Measurements from ENCODE around the gene MOB3A.

The MOB3A gene

GRCh38 chr19:2123682-2124387, 27.7 kb upstream of the MOB3A start:
- no peak for DNase-seq (ENCODE audit: low spot score)

DNA sequence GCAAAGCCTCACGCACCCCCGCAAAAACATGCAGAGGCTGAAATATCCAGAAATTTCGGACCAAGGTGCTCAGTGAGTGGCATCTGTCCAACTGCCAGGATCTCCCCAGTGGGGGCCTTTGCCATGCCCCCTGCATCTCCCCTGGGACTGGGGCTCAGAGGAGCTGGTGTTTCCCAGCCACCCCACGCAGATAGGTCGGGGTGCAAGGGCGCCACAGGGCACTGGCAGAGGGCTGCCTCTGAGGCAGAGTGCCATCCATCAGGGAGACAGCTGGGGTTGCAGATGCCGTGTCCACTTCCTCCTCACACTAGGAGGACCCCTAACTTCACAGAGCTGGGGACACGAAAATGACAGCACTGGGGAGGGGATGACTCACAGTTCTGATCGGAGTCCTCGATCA, 26.9 kb upstream of the MOB3A start:
- DNase-seq (ENCODE audit: low spot score): no peak

DNA sequence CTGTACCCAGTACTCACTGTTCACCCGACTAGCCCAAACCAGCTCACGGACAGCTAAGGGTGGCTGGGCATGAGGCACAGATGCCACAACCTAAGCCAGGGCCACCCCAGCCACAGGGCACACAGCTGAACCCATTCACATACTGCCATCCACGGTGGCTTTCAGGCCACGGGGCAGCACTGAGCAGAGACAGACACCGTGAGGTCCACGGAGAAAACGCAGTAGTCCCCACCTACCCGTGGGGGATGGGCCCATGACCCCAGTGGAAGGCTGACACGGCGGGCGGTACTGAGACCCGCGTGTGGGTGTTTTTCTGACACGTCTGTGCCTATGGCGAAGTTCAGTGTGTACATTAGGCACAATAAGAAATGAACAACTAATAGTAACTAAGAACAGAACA, 26.1 kb upstream of the MOB3A start:
- no peak for DNase-seq (ENCODE audit: low spot score)

GRCh38 chr19:2121416-2122051, 25.4 kb upstream of the MOB3A start:
- no peak for DNase-seq (ENCODE audit: low spot score)

- no peak for DNase-seq (ENCODE audit: low spot score)
Measured at GRCh38 chr19:2120821-2121220, 24.7 kb upstream of the MOB3A start.

DNA sequence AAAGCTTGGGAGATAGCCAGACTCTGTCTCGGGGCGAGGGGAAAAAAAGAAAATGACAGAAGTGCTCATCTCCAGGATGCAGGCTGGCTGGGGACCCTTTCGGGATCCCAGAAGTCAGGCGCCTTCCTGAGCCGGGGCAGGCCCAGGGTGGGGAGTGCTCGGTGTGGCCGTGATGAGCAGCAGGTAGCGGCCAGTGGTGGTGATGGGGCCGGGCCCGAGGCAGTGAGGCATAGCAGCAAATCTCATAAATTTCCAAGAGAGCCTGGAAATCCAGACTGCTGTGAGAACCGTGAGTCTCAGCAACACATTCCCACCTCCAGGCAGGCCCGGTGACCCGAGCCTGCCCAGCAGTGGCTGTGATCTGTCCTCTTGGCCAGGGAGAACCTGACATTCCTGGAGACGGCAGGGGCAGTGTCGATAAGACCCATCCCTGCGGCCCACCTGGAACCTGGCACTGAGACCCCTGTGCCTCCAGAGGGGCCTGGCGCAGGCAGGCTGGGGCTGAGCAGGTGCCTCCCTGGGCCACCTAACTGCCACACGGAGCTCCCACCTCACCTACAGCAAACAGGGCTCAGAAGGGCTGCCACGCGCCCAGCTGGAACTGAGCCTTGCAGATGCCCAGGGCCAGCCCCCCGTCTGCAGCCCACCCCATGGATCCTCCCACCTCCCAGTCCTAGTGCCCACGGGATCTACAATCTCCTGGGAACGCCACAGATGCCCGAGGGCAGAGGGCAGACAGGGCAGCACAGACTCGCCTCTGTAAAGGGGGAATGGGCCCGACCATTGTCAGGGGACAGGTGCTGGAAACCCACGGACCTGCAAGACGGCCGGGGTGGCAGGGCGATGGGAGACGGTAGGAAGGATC, 24.0 kb upstream of the MOB3A start:
- no peak for DNase-seq (ENCODE audit: low spot score)

GRCh38 chr19:2118438-2118837, 22.3 kb upstream of the MOB3A start:
- no peak for DNase-seq (ENCODE audit: low spot score)

GRCh38 chr19:2117215-2117960, 21.3 kb upstream of the MOB3A start:
- no peak for DNase-seq (ENCODE audit: low spot score)

- no peak for DNase-seq (ENCODE audit: low spot score)
Measured at GRCh38 chr19:2116507-2116906, 20.4 kb upstream of the MOB3A start.

DNA sequence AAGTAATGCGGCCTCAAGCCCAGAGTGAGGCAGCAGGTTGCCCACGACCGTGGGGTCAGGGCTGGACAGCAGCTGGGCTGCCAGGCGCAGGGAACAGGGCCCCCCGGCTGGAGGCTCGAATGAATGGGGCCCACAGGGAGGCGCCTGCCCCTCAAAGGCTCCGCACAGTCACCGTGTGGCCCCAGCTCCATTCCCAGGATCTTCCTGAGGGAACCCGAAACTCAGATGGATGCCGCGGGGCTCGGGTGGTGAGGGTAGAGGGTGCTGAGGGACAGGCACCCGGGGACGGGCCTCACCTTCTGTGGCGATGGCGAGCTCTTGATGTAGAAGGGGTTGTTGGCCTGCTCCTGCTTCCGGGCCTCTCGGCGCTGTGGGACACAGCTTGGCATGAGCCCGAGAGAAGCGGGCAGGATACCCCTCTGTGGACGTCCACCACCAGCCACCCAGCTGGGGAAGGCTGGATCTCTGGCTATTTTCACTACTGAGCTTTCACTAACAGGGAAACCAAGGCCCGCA, 19.8 kb upstream of the MOB3A start:
- DNase-seq (ENCODE audit: low spot score): no peak

DNA sequence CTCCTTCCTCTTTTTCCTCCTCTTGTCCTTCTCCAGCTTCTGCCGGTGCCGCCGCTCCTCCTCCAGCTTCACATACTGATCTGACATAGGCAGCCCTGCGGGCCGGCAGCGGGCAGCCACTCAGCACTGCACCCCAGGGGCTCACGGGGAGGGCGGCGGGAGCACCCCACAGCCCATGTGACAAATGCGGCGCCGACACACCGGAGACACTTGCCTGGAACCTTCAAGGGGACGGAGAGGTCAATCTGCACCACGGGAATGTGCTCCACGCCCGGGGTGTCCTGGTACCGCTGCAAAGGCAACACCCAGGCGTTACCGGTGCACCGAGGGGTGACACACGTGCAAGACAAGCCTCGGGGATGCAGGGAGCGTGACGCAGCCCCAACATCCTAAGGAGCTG, 19.2 kb upstream of the MOB3A start:
- no peak for DNase-seq (ENCODE audit: low spot score)

DNA sequence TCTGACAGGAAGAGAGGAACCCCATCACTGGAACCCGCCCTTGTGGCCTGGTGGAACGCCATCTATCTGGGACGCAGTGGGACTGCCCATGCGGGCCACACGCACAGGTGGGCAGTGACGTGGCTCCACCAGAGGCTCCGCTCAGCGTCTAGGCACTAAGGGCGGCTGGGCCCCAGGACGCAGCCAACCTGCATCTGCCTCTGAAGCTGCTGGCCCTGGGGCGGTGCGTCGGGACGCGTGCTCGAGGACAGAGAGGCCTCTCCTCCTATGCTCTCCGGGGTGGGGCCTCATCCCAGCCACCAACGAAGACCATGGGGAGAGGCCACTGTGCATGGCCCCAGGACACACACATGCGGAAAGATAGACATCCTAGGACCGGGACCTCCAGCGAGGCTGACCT, 18.7 kb upstream of the MOB3A start:
- DNase-seq (ENCODE audit: low spot score): no peak

DNA sequence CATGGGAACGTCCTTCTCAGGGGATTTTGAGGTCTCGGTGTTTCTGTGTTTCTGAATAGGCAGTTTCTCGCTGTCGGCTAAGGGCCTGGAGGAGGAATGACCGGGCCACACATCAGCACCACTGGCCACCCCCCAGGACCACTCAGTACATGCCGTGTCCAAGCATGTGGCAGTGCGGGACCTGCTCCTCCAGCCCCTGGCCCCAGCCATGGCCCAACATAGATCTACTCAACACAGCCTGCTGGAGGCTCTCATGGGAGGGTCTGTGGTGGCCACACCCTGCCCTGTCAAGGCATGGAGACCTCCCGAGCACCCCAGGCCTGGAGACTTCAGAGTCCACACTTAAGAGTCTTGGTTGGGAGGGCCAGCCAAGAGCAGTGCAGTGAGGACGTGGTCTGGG, 18.1 kb upstream of the MOB3A start:
- no peak for DNase-seq (ENCODE audit: low spot score)

- no peak for DNase-seq (ENCODE audit: low spot score)
Measured at GRCh38 chr19:2113439-2114211, 17.5 kb upstream of the MOB3A start.

- DNase-seq (ENCODE audit: low spot score): no peak
Measured at GRCh38 chr19:2112516-2113320, 16.6 kb upstream of the MOB3A start.

DNA sequence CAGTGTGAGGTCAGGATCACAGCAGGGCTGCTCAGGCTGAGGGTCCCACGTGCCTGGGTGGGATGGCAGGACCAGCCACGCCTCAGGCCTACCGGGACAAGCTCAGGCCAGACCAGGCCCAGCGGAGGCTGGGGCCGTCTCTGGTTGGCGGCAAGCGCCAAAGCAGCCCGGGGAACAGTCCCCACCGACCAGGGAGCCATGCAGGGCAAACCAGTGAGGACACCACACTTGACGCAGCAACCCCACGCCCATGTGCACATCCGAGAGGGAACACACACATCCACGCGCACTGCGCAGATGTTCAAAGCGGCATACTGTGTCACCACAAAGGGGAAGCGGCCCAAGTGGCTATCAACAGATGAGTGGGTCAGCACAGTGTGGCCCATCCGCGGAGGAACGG, 15.8 kb upstream of the MOB3A start:
- DNase-seq (ENCODE audit: low spot score): no peak

- DNase-seq (ENCODE audit: low spot score): no peak
Measured at GRCh38 chr19:2111425-2111824, 15.3 kb upstream of the MOB3A start.

- DNase-seq (ENCODE audit: low spot score): no peak
Measured at GRCh38 chr19:2110822-2111221, 14.7 kb upstream of the MOB3A start.

DNA sequence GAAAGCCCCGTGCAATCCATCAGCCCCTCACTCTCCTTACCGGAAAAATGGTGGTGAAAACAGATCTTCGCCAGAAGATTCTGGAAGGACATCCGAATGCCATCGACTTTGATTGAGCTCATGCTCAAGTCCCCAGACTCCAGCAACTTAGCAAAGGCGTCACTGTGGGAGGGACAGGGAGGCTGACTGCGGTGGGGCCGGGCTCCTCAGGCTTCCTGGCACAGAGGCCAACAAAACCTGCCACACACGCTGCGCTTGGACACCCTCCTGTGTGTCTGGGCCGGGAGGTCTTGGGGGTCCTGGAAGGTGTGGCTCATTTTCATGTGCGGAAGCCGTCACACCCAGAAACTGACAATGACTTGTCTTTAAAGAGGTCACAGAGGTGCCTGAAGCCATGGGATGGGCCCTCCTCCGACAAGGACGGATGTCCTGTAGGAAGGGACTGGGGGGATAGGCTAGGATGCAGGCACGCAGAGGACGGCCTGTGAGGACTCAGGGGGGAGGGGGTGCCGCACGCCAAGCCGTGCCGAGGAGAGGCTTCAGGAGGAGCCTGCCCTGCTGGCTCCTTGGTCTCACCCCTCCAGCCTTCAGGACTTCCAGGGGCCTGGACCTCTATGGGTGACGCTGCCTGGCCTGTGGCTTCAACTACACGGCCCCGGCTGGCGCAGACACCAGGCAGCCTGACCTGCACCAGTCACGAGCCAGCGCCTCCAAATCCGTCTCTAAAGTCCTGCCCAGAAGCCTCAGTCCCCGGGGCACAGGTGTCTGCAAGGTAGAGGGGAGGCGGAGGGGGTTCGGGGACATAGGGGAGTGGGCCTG, 13.1 kb upstream of the MOB3A start:
- no peak for DNase-seq (ENCODE audit: low spot score)
